ENCODE measurements around the gene PNP.
"Not testable (repeated sequence)": the region's sequence is repeated elsewhere in the genome, so short reads cannot be mapped to it uniquely, and the experiment has no call there.

GRCh38 chr14:20452831-20453230 is 16.4 kb upstream of the PNP start:
- TF ChIP-seq CTCF, POLR2A, POLR2AphosphoS5, EP300 (IDR thresholded peaks at IDR 0.05): not testable (repeated sequence)
